ENCODE data around the gene AKAP17A. TPM values are rescaled to one million over a fixed set of nuclear protein-coding genes. Genes with fewer than 3 reads are reported as not detected.
A peak's percentile ranks its signal among the peaks of the same experiment; 100 is the strongest.
"Not testable (repeated sequence)": the region's sequence is repeated elsewhere in the genome, so short reads cannot be mapped to it uniquely, and the experiment has no call there.

AKAP17A gene
- total RNA-seq, 1 donor from 2014 or later, result 14.0 TPM

DNA sequence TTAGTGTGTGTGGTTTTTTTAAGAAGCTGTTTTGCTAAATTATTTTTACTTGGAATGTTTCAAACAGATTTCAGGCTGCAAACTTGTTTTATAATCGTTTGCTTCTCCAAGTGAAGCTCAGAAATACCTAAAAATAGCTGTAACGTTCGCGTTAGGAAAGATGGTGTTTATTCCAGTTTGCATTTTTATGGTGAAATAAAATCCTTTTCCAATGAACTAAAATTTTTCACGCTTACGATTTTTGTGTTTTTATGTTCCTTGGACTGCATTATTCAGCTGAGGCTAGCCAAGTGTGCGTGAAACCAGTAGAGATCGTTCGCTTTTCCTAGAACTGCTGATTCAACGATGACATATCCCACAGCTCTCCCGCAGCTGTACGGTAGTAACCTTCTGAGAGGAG, 10.9 kb downstream of the AKAP17A start:
- DNase-seq (ENCODE audit: low spot score), result no peak

DNA sequence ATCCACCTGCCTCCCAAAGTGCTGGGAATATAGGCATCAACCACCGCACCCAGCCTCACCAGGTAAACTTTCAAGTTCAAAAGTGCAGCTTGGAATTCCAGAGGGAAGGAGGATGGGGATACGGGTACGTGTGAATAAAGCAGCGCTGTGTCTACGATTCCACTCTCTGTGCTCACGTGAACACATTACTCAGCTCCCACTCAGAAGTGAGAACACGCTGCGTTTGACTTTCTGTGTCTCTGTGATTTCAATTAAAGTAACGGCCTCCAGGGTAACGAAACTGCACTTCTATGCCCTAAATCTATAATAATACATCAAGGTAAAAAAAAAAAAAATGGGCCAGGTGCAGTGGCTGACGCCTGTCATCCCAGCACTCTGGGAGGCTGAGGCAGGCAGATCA, 15.1 kb downstream of the AKAP17A start:
- no peak for DNase-seq (ENCODE audit: low spot score)

DNA sequence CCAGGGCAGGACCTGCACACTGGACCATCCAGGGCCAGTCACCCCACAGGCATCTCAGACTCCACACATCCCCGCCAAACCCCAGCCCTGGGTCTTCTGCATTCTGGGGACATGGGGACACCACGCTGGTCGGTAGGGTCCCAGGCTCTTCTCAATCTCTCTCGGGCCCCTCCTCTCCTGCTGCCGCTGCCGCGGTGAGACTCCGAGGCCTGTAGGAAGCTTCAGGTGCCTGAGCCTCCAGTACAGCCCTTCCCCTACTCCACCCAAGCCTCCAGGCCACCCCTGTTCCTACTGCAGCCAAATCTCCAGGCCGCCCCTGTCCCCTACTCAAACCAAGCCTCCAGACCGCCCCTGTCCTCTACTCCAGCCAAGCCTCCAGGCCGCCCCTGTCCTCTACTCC, 17.9 kb downstream of the AKAP17A start:
- no peak for DNase-seq (ENCODE audit: low spot score)

DNA sequence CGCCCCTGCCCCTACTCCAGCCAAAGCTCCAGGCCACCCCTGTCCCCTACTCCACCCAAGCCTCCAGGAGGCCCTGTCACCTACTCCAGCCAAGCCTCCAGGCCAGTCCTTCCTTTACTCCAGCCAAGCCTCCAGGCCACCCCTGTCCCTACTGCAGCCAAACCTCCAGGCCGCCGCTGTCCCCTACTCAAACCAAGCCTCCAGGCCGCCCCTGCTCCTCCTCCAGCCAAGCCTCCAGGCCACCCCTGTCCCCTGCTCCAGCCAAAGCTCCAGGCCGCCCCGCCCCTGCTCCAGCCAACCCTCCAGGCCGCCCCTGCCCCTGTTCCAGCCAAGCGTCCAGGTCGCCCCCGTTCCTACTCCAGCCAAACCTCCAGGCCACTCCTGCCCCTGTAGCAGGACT, 18.4 kb downstream of the AKAP17A start:
- no peak for DNase-seq (ENCODE audit: low spot score)

DNA sequence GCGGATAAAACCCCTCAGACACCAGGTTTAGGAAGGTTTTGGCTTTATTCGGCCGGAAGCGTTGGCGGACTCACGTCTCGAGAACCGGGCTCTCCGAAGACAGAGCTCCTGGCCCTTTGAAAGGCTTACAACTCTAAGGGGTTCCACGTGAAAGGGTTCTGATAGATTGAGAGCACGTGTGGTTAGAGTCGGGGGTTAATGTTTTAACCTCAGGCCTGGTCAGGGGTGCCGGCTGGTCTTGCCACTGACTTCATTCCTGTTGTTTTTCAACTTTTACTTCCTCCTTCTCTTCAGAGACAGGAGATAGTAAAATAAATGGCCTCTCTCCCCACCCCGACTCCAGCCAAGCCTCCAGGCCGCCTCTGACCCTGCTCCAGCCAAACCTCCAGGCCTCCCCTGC, 18.8 kb downstream of the AKAP17A start:
- no peak for DNase-seq (ENCODE audit: low spot score)

DNA sequence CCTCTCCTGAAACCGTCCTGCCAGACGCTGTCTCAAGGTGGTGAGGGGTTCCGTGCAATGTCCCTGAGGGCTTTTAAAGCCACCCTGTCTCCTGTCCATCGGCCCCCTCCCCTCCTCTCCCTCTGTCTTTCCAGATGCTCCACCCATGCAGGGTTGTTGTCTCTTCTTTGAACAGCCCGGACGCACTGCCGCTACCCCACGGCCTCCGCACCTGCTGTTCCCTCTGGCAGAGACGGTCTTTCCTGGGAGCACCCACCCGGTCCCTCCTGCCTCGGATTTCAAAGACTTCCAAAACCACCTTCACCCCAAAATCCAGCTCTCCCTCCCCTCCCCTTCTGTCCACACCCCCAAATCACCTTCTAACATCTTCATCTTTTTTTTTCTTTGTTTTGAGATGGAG, 19.3 kb downstream of the AKAP17A start:
- DNase-seq (ENCODE audit: low spot score), result no peak

DNA sequence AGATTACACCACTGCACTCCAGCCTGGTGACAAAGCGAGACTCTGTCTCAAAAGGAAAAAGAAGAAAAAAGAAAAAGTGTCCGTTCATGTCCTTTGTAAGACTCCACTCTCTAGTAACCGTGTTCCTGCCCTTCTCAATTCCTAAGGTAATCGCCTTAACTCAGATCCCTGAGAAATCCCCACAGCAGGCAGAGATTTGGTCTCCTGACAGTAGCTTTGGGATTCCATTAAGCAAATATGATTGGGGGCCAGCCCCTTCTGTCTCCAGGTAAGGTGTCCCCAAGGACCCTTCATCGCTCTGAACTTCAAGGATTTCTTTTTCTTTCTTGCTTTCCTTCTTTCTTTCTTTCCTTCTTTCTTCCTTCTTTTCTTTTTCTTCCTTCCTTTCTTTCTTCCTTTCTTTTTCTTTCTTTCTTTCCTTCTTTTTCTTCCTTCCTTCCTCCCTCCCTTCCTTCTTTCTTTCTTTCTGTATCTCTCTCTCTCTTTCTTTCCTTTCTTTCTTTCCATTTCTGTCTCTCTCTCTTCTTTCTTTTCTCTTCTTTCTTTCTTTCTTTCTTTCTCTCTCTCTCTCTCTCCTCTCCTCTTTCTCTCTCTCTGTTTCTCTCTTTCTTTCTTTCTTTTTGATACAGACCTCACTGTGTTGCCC, 21.4 kb downstream of the AKAP17A start:
- no peak for DNase-seq (ENCODE audit: low spot score)

DNA sequence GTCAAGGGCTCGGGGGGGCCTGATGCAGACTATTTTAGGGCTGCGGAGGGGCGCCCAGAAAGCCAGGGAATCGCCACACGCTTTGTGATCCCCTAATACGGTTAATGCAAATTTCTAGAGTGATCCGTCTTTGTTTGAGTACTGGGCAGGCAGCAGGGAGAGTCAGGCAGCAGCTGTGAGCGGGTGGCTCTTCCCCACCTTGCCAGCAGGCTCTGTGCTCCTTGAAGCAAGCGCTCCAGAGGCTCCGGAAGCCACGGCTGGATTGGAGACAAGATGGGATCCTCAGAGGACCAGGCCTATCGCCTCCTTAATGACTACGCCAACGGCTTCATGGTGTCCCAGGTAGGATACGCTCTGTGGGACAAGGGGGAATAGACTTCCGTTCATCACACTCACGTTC, 23.5 kb downstream of the AKAP17A start, which contains the start of gene ASMT:
Gene ASMT (plus strand): TSS at position 133 of the 400 bp plus-strand sequence. CDS start 141 bp downstream, at position 274.
- no peak for DNase-seq (ENCODE audit: low spot score)

DNA sequence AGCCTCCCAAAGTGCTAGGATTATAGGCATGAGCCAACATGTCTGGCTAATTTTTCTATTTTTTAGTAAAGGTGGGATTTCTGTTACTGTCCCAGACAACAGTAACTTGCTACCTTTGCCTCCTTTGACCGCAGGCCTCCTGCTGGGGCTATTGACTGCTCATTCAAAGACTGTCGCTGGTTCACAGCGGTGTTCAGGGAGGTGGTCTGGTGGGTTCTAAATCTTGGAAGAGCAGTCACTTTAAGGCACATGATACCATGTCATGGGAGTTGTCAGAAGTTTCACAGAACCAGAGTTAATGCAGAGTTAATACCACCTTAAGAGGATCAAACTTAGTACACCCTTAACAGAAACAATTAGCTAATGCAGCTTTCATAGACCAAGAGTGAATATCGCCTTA, 27.3 kb downstream of the AKAP17A start:
- DNase-seq (ENCODE audit: low spot score), result no peak

DNA sequence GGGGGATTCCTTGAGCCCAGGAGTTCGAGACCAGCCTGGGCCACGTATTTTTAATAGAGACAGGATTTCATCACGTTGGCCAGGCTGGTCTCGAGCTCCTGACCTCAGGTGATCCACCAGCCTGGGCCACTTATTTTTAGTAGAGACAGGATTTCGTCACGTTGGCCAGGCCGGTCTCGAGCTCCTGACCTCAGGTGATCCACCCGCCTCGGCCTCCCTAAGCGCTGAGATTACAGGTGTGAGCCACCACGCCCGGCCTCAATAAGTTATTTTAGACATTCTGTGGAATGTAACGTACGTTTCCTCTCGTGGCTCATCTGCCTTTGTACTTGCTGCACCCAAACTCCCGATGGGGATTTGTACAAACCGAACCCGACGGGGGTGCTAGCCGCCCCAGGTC, 32.3 kb downstream of the AKAP17A start:
- no peak for DNase-seq (ENCODE audit: low spot score)

DNA sequence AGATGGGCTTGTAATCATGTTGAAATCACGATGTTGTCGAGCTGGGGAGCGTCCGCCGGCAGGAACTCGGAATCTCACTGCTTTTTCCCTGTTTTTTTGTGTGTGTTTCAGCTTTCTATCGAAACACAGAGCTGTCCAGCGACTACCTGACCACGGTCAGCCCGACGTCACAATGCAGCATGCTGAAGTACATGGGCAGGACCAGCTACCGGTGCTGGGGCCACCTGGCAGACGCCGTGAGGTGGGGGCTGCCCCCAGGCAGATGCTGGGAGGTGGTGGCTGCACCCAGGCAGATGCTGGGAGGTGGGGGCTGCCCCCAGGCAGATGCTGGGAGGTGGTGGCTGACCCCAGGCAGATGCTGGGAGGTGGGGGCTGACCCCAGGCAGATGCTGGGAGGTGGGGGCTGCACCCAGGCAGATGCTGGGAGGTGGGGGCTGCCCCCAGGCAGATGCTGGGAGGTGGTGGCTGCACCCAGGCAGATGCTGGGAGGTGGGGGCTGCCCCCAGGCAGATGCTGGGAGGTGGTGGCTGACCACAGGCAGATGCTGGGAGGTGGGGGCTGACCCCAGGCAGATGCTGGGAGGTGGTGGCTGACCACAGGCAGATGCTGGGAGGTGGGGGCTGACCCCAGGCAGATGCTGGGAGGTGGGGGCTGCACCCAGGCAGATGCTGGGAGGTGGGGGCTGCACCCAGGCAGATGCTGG, 32.9 kb downstream of the AKAP17A start:
- not testable (repeated sequence) for DNase-seq (ENCODE audit: low spot score)

DNA sequence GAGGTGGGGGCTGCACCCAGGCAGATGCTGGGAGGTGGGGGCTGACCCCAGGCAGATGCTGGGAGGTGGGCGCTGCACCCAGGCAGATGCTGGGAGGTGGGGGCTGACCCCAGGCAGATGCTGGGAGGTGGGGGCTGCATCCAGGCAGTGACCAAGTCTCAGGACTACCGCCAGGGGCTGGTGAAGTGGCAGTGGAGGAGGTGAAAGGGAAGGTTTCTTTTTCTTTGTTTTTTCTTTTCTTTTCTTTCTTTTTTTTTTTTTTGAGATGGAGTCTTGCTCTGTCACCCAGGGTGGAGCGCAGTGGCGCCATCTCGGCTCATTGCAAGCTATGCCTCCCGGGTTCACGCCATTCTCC, 33.4 kb downstream of the AKAP17A start:
- DNase-seq (ENCODE audit: low spot score), result not testable (repeated sequence)

DNA sequence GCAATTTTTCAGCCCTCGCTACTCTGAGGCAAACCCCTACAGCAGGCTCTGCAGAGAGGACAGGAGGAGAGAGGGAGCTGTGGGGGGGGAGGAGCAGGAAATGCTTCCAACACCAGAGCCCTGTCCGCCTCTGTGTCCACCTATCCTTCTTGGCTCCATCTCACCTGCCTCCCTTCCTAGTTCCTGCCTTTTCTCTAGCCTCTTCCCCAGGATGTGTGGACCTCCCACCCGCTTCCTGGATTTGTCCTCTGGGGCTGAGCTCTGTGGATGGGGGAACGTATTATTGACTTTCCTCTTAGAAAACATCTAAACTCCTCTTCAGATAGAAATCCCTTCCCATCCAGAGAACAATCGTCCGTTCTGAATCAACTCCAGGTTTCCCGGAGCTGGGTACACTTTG, 37.8 kb downstream of the AKAP17A start:
- no peak for DNase-seq (ENCODE audit: low spot score)

DNA sequence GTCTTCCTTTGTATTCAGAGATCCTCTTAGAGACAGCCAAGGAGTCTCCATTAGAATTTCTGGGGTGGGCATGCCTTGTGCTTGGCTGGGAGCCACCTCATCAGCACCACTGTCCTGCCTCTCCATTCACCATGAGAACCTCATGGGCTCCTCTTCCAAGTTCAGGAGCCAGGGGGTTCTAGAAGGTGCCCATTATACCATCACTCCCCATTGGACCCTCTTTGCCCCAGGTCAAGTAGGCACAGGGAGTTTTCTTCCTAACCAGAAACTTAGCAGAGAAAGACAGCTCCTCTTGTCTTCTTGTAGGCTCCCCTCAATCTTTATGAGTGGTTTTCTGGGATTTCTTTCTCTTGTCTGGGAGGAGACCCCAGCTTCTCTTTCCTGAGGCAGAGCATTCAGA, 54.6 kb downstream of the AKAP17A start:
- no peak for DNase-seq (ENCODE audit: low spot score)

DNA sequence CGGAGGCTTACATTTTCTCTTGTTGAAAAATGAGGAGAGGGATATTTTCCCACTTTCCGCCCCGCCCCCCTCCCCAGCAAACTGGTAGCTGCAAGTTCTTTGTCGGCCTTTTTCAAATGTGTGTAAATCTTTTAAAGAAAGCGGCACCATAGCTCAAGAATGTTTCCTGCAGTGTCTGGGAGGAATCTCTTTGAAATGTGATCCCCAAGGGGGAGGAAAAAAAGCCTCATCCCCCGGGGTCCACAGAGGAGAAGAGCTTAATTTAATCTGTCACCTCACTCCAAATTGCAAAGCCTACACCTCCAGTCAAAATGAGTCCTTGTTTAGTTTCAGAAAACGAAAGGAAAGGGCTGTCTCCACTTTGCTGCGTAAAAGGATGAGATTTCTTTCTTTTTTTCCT, 58.2 kb downstream of the AKAP17A start:
- DNase-seq (ENCODE audit: low spot score), result peak; percentile 17

Other genes with a start within 250 kb of the AKAP17A start
- 177 TPM for gene SLC25A6, start 199.5 kb upstream of the AKAP17A start, total RNA-seq (ENCODE audit: insufficient read depth, low replicate concordance)
- gene ASMTL, start 138.7 kb upstream of the AKAP17A start, total RNA-seq (ENCODE audit: insufficient read depth, low replicate concordance), result 13.5 TPM
- gene P2RY8, start 54.4 kb upstream of the AKAP17A start, total RNA-seq (ENCODE audit: insufficient read depth, low replicate concordance), result 1.2 TPM
- gene ASMT, start 23.5 kb downstream of the AKAP17A start, total RNA-seq (ENCODE audit: insufficient read depth, low replicate concordance), result not detected